ENCODE measurements around the gene COL4A5.
"Not testable (repeated sequence)": the region's sequence is repeated elsewhere in the genome, so short reads cannot be mapped to it uniquely, and the experiment has no call there.

The COL4A5 gene

DNA sequence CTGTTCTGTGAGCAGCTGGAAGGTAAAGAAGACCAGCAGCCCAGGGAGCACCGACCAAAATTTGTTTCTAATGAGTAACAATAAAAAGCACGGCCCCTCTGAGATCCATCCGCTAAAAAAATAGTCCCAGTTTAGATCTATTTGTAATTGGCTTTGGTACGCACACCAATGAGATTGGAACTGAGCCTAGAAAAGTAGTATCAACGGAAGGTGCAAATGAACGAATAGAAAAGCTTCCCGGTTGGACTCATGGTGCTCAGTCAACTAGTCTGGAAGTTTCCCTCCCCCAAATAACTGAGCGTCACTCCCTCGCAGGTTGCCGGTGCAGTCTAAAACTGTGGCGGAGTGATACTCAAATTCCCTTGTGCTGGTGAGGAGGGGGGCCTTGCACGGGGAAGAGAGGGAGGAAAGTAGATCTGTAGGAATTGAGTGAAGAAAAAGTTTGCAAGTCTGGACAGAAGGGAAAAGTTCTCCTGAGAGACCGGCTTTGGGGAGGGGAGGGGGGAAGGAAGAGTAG, at the start of gene COL4A5:
TSS of gene COL4A5 (plus strand) at position 413 of the 517 bp plus-strand sequence. CDS start 288 bp downstream, outside the sequence.
- TF ChIP-seq CTCF (IDR thresholded peaks at IDR 0.05): no peak
- H3K27ac ChIP-seq: no peak within 1 kb of the TSS

DNA sequence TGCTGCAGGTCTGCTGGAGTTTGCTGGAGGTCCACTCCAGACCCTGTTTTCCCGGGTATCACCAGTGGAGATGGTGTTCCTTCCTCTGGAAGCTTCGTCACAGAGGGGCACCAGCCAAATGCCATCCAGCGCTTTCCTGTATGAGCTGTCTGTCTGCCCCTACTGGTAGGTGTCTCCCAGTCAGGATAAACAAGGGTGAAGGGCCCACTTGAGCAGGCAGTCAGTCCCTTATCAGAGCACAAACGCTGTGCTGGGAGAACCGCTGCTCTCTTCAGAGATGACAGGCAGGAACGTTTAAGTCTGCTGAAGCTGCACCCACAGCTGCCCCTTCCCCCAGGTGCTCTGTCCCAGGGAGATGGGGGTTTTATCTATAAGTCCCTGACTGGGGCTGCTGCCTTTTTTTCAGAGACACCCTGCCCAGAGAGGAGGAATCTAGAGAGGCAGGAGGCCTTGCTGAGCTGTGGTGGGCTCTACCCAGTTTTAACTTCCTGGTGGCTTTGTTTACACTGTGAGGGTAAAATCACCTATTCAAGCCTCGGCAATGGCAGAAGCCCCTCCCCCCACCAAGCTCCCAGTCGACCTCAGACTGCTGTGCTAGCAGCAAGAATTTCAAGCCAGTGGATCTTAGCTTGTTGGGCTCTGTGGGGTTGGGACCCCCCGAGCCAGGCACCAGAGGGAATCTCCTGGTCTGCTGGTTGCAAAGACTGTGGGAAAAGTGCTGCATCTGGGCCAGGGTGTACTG, 48.5 kb upstream of the COL4A5 start:
- H3K9me3 ChIP-seq; H3K4me1 ChIP-seq (ENCODE audit: control insufficient read depth in 1 of 2, insufficient read depth in 1 of 2, low read depth in 1 of 2, low read length in 1 of 2); H3K4me3 ChIP-seq (ENCODE audit: low read depth in 1 of 2, low read length in 1 of 2); H3K27ac ChIP-seq; H3K36me3 ChIP-seq; H3K27me3 ChIP-seq: not testable (repeated sequence)

More for the DNA sequence above, at the start of gene COL4A5:
- H3K4me1 ChIP-seq (ENCODE audit: control insufficient read depth in 1 of 2, insufficient read depth in 1 of 2, low read depth in 1 of 2, low read length in 1 of 2): peaks cover 0 to 13% of the 10 kb centered on the region in 2 experiments
- H3K9me3 ChIP-seq: no peaks in the 10 kb centered on the region
- H3K27me3 ChIP-seq: peaks cover 64% of the 10 kb centered on the region
- H3K4me3 ChIP-seq (ENCODE audit: low read depth in 1 of 2, low read length in 1 of 2): peak within 1 kb of the TSS in 1 of 2 experiments; percentile 53
- H3K36me3 ChIP-seq: no peaks in the 10 kb centered on the region

DNA sequence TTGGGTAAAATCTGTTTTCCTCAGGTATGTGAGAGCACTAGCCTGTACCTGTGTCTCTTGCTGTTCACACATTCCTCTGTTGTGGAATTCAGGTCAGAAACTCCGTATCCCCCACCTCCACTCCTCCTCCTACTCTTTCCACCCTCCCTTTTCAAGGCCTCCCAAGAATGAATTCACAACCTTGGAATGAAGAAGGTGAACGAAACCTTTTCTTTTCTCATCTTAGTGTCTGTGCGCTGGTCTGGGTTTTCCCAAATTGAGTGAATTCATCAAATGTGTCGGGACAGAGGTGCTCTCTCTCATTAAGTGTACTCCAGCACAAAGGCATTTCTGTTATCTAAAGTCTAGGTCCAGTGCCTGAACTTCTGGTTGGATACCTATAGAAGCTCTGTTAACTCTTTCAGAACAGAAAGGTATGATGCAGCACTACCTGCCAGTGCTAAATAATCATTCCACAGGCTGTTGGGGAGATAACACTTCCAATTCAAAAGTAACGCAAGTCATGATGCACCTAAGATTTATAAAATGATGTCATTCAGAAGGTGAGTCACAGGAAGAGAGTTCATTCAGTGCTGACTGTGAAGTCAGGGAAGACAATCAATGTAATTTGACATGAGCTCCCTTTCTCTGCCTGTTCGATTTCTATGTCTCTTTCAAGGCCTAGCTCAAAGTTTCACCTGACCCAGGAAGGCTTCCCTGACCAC, 43.3 kb upstream of the COL4A5 start:
- H3K4me3 ChIP-seq (ENCODE audit: low read depth in 1 of 2, low read length in 1 of 2): no peak overlapping the region
- H3K27ac ChIP-seq: no peak overlapping the region
- no peaks in the 10 kb centered on the region for H3K4me1 ChIP-seq (ENCODE audit: control insufficient read depth in 1 of 2, insufficient read depth in 1 of 2, low read depth in 1 of 2, low read length in 1 of 2)
- TF ChIP-seq CTCF (IDR thresholded peaks at IDR 0.05): no peak
- no peaks in the 10 kb centered on the region for H3K36me3 ChIP-seq
- no peaks in the 10 kb centered on the region for H3K27me3 ChIP-seq
- H3K9me3 ChIP-seq: no peaks in the 10 kb centered on the region

GRCh38 chrX:108396986-108397385, 42.7 kb upstream of the COL4A5 start:
- Histone ChIP-seq H3K4me3 (ENCODE audit: low read depth in 1 of 2, low read length in 1 of 2) (no peak overlapping the region), H3K36me3 (no peaks in the 10 kb centered on the region), H3K9me3 (no peaks in the 10 kb centered on the region), H3K27me3 (no peaks in the 10 kb centered on the region), H3K27ac (no peak overlapping the region), H3K4me1 (ENCODE audit: control insufficient read depth in 1 of 2, insufficient read depth in 1 of 2, low read depth in 1 of 2, low read length in 1 of 2) (no peaks in the 10 kb centered on the region)
- no peak for TF ChIP-seq CTCF (IDR thresholded peaks at IDR 0.05)

GRCh38 chrX:108397627-108398391, 41.8 kb upstream of the COL4A5 start:
- Histone ChIP-seq H3K4me1 (ENCODE audit: control insufficient read depth in 1 of 2, insufficient read depth in 1 of 2, low read depth in 1 of 2, low read length in 1 of 2) (no peaks in the 10 kb centered on the region), H3K27ac (no peak overlapping the region), H3K36me3 (no peaks in the 10 kb centered on the region), H3K27me3 (no peaks in the 10 kb centered on the region), H3K4me3 (ENCODE audit: low read depth in 1 of 2, low read length in 1 of 2) (no peak overlapping the region), H3K9me3 (no peaks in the 10 kb centered on the region)
- TF ChIP-seq CTCF (IDR thresholded peaks at IDR 0.05): no peak
